ENCODE measurements around the gene CHAT. TPM values are rescaled to one million over a fixed set of nuclear protein-coding genes. Genes with fewer than 3 reads are reported as not detected.

Gene CHAT
- total and polyA plus RNA-seq, 2 donors (not counting 3 experiments of a cell fraction or from before 2014, with no cell fraction given): not detected

GRCh38 chr10:49686651-49687050, 72.8 kb downstream of the CHAT start:
- H3K9ac ChIP-seq (replicated peaks; ENCODE audit: extremely low read depth, insufficient read depth, low read length): no peak overlapping the region
- H3K4me3 ChIP-seq (replicated peaks in 1 of 3; ENCODE audit: insufficient read depth in 1 of 3, low read depth in 1 of 3, low read length in 3 of 3): no peak overlapping the region

DNA sequence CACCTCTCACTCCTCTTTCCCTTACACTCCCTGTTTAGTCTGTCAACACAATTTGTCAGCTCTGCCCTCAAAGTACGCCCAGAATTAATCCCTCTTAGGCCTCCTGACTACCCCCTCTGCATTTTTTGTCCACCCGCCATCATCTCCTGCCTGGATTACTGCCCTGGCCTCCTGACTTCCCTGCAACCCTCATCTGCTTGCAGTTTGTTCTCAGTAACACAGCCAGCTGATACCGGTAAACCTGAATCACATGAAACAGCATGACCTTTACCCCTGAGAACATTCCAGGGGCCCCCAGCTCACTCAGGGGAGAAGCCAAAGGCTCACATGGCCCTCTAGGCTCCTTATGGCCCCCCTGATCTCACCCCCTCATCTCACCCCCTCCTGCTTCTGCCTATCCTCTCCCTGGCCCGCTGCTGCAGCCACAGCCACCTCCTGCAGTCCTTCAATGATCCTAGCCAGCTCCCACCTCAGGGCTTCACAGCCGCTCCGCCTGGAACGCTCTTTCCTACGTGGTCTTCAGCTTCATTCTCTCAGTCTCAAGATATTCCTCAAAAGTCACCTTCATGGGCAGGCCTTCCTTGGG, 74.5 kb downstream of the CHAT start:
- dilution Hi-C loops (cut with MboI; ENCODE audit: extremely low pct_ligation_motif_present, low sequenced_read_pairs): no loop called here

More at GRCh38 chr10:49686651-49687050, 72.8 kb downstream of the CHAT start:
- intact Hi-C loops (cut with micrococcal nuclease): no loop called here
- H2AFZ ChIP-seq (ENCODE audit: low read depth, low read length): no peak overlapping the region
- no peaks in the 10 kb centered on the region for H3K36me3 ChIP-seq (ENCODE audit: control insufficient read depth in 2 of 2, extremely low read depth in 1 of 2, insufficient read depth in 2 of 2, low read length in 2 of 2)
- H3K4me1 ChIP-seq (ENCODE audit: control insufficient read depth, extremely low read depth, insufficient read depth, low read length): no peaks in the 10 kb centered on the region
- dilution Hi-C loops (cut with MboI; ENCODE audit: extremely low pct_ligation_motif_present, low sequenced_read_pairs): no loop called here
- BruUV-seq (replicated peaks): no TSS peak
- peaks cover 34 to 49% of the 10 kb centered on the region in 2 experiments for H3K27me3 ChIP-seq (ENCODE audit: control insufficient read depth in 2 of 2, insufficient read depth in 2 of 2, low read length in 2 of 2)
- no peaks in the 10 kb centered on the region for H3K79me2 ChIP-seq (ENCODE audit: control insufficient read depth, insufficient read depth, low read length)
- no peaks in the 10 kb centered on the region for H3K9me3 ChIP-seq (replicated peaks; ENCODE audit: control insufficient read depth, insufficient read depth, low read length)
- ChIA-PET CTCF (no interaction called here), POLR2A (no interaction called here)
- no peak for TF ChIP-seq POLR2A (IDR thresholded peaks at IDR 0.05; ENCODE audit: low read depth, low read length)
- no peak for TF ChIP-seq POLR2AphosphoS5 (IDR thresholded peaks at IDR 0.05; ENCODE audit: insufficient read depth, low read depth, low read length)
- TF ChIP-seq GATA2 (IDR thresholded peaks at IDR 0.05; ENCODE audit: insufficient read depth, insufficient read length, low read depth, low read length): no peak
- no peak for TF ChIP-seq JUN (IDR thresholded peaks at IDR 0.05; ENCODE audit: borderline replicate concordance, insufficient read depth, insufficient read length, low read depth)
- DNase-seq (ENCODE audit: low read depth, low spot score): no peak
- H3K4me2 ChIP-seq (ENCODE audit: insufficient read depth, low read length): no peak overlapping the region
- no peak for FAIRE-seq
- no peaks in the 10 kb centered on the region for H3K9me1 ChIP-seq (replicated peaks; ENCODE audit: control insufficient read depth, extremely low read depth, insufficient read depth, low read length)
- H3K27ac ChIP-seq (ENCODE audit: insufficient read depth, low read depth, low read length): no peak overlapping the region
- no peaks in the 10 kb centered on the region for H4K20me1 ChIP-seq (replicated peaks; ENCODE audit: control insufficient read depth, extremely low read depth, insufficient read depth, low read length)

More for the DNA sequence above, 74.5 kb downstream of the CHAT start:
- no peaks in the 10 kb centered on the region for H4K20me1 ChIP-seq (replicated peaks; ENCODE audit: control insufficient read depth, extremely low read depth, insufficient read depth, low read length)
- CTCF ChIA-PET: interaction anchor here (0.8 kb wide), 1 partner anchor 16 kb away, joined by 3 read pairs; no protein-coding TSS in a partner anchor
- no TSS peak for BruUV-seq (replicated peaks)
- H3K9ac ChIP-seq (replicated peaks; ENCODE audit: extremely low read depth, insufficient read depth, low read length): no peak overlapping the region
- DNase-seq (ENCODE audit: low read depth, low spot score) (no peak), FAIRE-seq (no peak)
- no peak overlapping the region for H3K4me2 ChIP-seq (ENCODE audit: insufficient read depth, low read length)
- H3K9me1 ChIP-seq (replicated peaks; ENCODE audit: control insufficient read depth, extremely low read depth, insufficient read depth, low read length): no peaks in the 10 kb centered on the region
- no peaks in the 10 kb centered on the region for H3K36me3 ChIP-seq (ENCODE audit: control insufficient read depth in 2 of 2, extremely low read depth in 1 of 2, insufficient read depth in 2 of 2, low read length in 2 of 2)
- intact Hi-C loops (cut with micrococcal nuclease): no loop called here
- H3K79me2 ChIP-seq (ENCODE audit: control insufficient read depth, insufficient read depth, low read length): no peaks in the 10 kb centered on the region
- no peak overlapping the region for H3K4me3 ChIP-seq (replicated peaks in 1 of 3; ENCODE audit: insufficient read depth in 1 of 3, low read depth in 1 of 3, low read length in 3 of 3)
- no peaks in the 10 kb centered on the region for H3K4me1 ChIP-seq (ENCODE audit: control insufficient read depth, extremely low read depth, insufficient read depth, low read length)
- POLR2A ChIA-PET: no interaction called here
- H3K9me3 ChIP-seq (replicated peaks; ENCODE audit: control insufficient read depth, insufficient read depth, low read length): no peaks in the 10 kb centered on the region
- no peak overlapping the region for H2AFZ ChIP-seq (ENCODE audit: low read depth, low read length)
- no peak overlapping the region for H3K27ac ChIP-seq (ENCODE audit: insufficient read depth, low read depth, low read length)
- TF ChIP-seq POLR2AphosphoS5 (IDR thresholded peaks at IDR 0.05; ENCODE audit: insufficient read depth, low read depth, low read length) (no peak), MYC (IDR thresholded peaks at IDR 0.05; ENCODE audit: low read depth, low read length) (no peak), EZH2 (IDR thresholded peaks at IDR 0.05; ENCODE audit: borderline replicate concordance, low read depth, low read length, severe bottlenecking) (no peak), FOS (IDR thresholded peaks at IDR 0.05; ENCODE audit: borderline replicate concordance, insufficient read depth, low read length) (no peak), CTCF (IDR thresholded peaks at IDR 0.05; ENCODE audit: extremely low read depth in 1 of 2, insufficient read depth in 1 of 2, low read depth in 1 of 2, low read length in 2 of 2) (no peak), JUN (IDR thresholded peaks at IDR 0.05; ENCODE audit: borderline replicate concordance, insufficient read depth, insufficient read length, low read depth) (no peak)
- peaks cover 34 to 59% of the 10 kb centered on the region in 2 experiments for H3K27me3 ChIP-seq (ENCODE audit: control insufficient read depth in 2 of 2, insufficient read depth in 2 of 2, low read length in 2 of 2)
